KMS-11 (cell line): Measurements from ENCODE around the gene ACAT2.
A peak's percentile ranks its signal among the peaks of the same experiment; 100 is the strongest.
"Not testable (repeated sequence)": the region's sequence is repeated elsewhere in the genome, so short reads cannot be mapped to it uniquely, and the experiment has no call there.

Source experiments
- H2AFZ ChIP-seq: fragments of 200-600 bp; sonication (generic); 2 replicates; pipeline ENCODE4 v1.6.1; 2016; ENCODE audit warnings: antibody characterized with exemption, mixed run types, low read depth
- H3K27ac ChIP-seq: fragments of 200-600 bp; sonication (generic); 2 replicates; pipeline ENCODE4 v1.6.1; 2016; ENCODE audit warnings: mild to moderate bottlenecking, mixed run types
- H3K27me3 ChIP-seq: fragments of 200-600 bp; sonication (generic); 2 replicates; pipeline ENCODE4 v1.6.1; 2017; ENCODE audit warnings: mild to moderate bottlenecking, low read depth, mixed run types, moderate library complexity; ENCODE audit not compliant: insufficient read depth
- H3K36me3 ChIP-seq: fragments of 200-600 bp; sonication (generic); 2 replicates; pipeline ENCODE4 v1.6.1; 2017; ENCODE audit warnings: mild to moderate bottlenecking, mixed run types; ENCODE audit not compliant: insufficient read depth
- H3K4me1 ChIP-seq: fragments of 200-600 bp; sonication (generic); 2 replicates; pipeline ENCODE4 v1.6.1; 2016; ENCODE audit warnings: mild to moderate bottlenecking, low read depth, mixed run types; ENCODE audit not compliant: poor library complexity, severe bottlenecking
- H3K4me2 ChIP-seq: fragments of 200-600 bp; sonication (generic); 2 replicates; pipeline ENCODE4 v1.7.0; 2016; ENCODE audit warnings: mild to moderate bottlenecking, mixed run types
- H3K4me3 ChIP-seq: fragments of 200-600 bp; sonication (generic); IDR thresholded peaks from 2 replicates; pipeline ENCODE4 v1.6.1; 2017; ENCODE audit warnings: low read depth, low read length, mixed read lengths; ENCODE audit not compliant: insufficient read depth
- H3K79me2 ChIP-seq: fragments of 200-600 bp; sonication (generic); 2 replicates; pipeline ENCODE4 v1.6.1; 2016; ENCODE audit warnings: low read depth, mixed run types; ENCODE audit not compliant: insufficient read depth
- H3K9ac ChIP-seq: fragments of 200-600 bp; sonication (generic); 2 replicates; pipeline ENCODE4 v1.6.1; 2016; ENCODE audit warnings: mild to moderate bottlenecking, mixed run types
- H4K20me1 ChIP-seq: fragments of 200-600 bp; sonication (generic); 2 replicates; pipeline ENCODE4 v1.6.1; 2016; ENCODE audit warnings: mild to moderate bottlenecking, mixed run types; ENCODE audit not compliant: insufficient read depth
- TF ChIP-seq, protein P1 (sequence below): fragments of 200-600 bp; sonication (generic); conservative IDR thresholded peaks from 2 replicates; pipeline ENCODE4 v1.6.1; 2017; ENCODE audit warnings: low read depth, mild to moderate bottlenecking, antibody characterized with exemption, low read length, moderate library complexity, mixed read lengths

The ACAT2 gene

DNA sequence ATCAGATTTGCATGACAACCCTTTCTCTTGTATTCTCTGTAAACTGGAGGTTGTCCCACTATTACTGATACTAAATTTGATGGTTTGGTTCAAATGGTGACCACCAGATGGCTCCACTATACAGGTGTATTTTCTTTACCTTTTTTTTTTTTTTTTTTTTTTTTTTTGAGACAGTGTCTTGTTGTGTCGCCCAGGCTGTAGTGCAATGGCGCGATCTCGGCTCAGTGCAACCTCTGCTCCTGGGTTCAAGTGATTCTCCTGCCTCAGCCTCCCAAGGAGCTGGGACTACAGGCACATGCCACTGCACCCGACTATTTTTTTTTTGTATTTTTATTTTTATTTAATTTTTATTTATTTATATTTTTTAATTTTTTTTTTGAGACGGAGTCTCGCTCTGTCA is 41.1 kb upstream of the ACAT2 start:
- no peak overlapping the region for H3K4me3 ChIP-seq
- no peaks in the 10 kb centered on the region for H3K36me3 ChIP-seq
- TF ChIP-seq, protein P1, sequence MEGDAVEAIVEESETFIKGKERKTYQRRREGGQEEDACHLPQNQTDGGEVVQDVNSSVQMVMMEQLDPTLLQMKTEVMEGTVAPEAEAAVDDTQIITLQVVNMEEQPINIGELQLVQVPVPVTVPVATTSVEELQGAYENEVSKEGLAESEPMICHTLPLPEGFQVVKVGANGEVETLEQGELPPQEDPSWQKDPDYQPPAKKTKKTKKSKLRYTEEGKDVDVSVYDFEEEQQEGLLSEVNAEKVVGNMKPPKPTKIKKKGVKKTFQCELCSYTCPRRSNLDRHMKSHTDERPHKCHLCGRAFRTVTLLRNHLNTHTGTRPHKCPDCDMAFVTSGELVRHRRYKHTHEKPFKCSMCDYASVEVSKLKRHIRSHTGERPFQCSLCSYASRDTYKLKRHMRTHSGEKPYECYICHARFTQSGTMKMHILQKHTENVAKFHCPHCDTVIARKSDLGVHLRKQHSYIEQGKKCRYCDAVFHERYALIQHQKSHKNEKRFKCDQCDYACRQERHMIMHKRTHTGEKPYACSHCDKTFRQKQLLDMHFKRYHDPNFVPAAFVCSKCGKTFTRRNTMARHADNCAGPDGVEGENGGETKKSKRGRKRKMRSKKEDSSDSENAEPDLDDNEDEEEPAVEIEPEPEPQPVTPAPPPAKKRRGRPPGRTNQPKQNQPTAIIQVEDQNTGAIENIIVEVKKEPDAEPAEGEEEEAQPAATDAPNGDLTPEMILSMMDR, result peak; percentile 47; the same call in 1 of the 2 replicates
- H3K4me2 ChIP-seq, result no peak overlapping the region
- H3K27me3 ChIP-seq, result no peaks in the 10 kb centered on the region
- H3K9ac ChIP-seq, result no peak overlapping the region
- peaks cover 7% of the 10 kb centered on the region for H3K4me1 ChIP-seq
- H3K79me2 ChIP-seq, result peaks cover 17% of the 10 kb centered on the region
- H4K20me1 ChIP-seq, result no peaks in the 10 kb centered on the region
- no peak overlapping the region for H2AFZ ChIP-seq
- H3K27ac ChIP-seq, result no peak overlapping the region

DNA sequence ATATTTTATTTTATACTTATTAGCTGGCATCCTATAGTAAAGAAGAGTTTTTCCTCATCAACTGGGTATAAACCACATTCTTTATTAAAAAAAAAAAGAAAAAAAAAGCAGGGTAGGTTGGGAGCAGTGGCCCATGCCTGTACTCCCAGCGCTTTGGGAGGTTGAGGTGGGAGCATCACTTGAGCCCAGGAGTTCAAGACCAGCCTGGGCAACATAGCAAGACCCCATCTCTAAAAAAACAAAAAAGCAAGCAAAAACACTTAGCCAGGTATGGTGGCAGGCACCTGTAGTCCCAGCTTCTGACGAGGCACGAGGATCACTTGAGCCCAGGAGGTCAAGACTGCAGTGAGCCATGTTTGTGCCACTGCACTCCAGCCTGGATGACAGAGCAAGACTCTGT is 39.9 kb upstream of the ACAT2 start:
- not testable (repeated sequence) for H2AFZ ChIP-seq, H3K9ac ChIP-seq, H3K36me3 ChIP-seq, H3K4me1 ChIP-seq, H3K4me2 ChIP-seq, H3K27ac ChIP-seq, H4K20me1 ChIP-seq, H3K4me3 ChIP-seq, H3K27me3 ChIP-seq
- peaks cover 26% of the 10 kb centered on the region for H3K79me2 ChIP-seq

DNA sequence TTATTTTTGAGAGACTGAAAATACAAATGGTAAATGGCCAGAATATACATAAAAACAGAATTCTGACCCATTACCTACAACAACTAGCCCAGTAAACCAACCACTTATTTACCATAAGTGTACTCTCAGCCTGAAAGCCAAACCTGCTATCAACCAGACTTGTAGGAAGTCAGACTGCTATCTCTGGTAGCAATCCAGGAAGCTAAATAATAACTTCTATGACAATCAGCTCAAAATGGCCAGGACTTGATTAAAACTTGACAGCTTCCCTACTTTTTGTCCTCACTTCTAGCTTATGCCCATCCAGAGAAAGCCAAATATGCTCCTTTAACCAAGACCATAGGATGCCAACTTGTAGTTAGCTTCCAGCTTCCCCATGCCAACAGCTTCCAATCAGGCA is 39.2 kb upstream of the ACAT2 start:
- no peak overlapping the region for H3K27ac ChIP-seq
- H2AFZ ChIP-seq, result no peak overlapping the region
- no peak overlapping the region for H3K4me2 ChIP-seq
- H4K20me1 ChIP-seq, result no peaks in the 10 kb centered on the region
- no peak overlapping the region for H3K4me3 ChIP-seq
- TF ChIP-seq, protein P1, result no peak
- peaks cover 28% of the 10 kb centered on the region for H3K79me2 ChIP-seq
- peaks cover 9% of the 10 kb centered on the region for H3K4me1 ChIP-seq
- H3K27me3 ChIP-seq, result no peaks in the 10 kb centered on the region
- H3K36me3 ChIP-seq, result no peaks in the 10 kb centered on the region
- no peak overlapping the region for H3K9ac ChIP-seq

DNA sequence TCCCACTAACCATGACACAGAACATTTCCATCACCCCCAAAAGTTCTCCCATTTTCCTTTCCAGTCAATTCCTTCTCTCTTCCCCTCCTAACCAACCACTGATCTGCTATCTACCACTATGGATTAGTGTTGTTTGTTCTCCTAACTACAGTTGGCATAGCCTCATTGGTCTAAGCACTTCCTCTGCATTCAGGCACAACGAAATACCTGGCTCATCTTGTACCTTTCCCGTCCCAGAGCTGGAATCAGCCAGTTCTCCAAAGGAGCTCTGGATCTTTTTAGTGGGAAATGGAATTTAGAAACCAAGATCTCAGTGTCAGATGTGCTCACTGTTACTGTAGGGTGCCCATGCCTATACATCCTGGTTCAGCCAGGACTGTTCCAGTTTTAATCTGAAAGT is 38.6 kb upstream of the ACAT2 start:
- TF ChIP-seq, protein P1, result no peak
- Histone ChIP-seq H3K79me2 (peaks cover 34% of the 10 kb centered on the region), H4K20me1 (no peaks in the 10 kb centered on the region), H3K27ac (no peak overlapping the region), H3K9ac (no peak overlapping the region), H3K4me3 (no peak overlapping the region), H3K36me3 (no peaks in the 10 kb centered on the region), H2AFZ (no peak overlapping the region), H3K4me2 (no peak overlapping the region), H3K4me1 (peaks cover 9% of the 10 kb centered on the region), H3K27me3 (no peaks in the 10 kb centered on the region)

DNA sequence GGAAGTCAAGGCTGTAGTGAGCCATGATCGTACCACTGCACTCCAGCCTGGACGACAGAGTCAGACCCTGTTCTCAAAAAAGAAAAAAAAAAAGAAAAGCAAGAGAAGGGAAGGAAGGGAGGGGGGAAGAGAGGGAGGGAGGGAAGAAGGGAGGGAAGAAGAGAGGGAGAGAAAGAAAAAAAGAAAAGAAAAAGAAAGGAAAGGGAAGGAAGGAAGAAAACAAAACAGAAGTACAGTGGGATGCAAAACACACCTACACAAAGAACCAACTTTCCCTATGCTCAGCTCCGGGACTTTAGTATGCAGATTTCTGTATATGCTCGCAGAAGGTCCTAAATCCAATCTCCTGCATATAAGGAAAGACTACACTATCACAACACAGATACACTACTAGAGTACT is 37.1 kb upstream of the ACAT2 start:
- peaks cover 12% of the 10 kb centered on the region for H4K20me1 ChIP-seq
- H3K4me1 ChIP-seq, result peaks cover 18% of the 10 kb centered on the region

DNA sequence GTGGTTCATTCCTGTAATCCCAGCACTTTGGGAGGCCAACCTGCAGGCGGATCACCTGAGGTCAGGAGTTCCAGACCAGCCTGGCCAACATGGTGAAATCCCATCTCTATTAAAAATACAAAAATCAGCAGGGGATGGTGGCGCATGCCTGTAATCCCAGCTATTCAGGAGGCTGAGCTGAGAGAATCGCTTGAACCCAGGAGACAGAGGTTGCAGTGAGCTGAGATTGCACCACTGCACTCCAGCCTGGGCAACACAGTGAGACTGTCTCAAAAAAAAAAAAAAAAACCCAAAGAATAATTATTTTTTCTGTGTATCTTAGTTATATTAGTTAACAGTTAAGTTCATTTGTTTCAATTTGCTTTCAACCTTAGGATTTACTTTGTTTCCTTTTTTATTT is 36.6 kb upstream of the ACAT2 start:
- H2AFZ ChIP-seq, H3K9ac ChIP-seq, H3K36me3 ChIP-seq, H3K27ac ChIP-seq, H3K4me3 ChIP-seq, H3K27me3 ChIP-seq: not testable (repeated sequence)
- H3K4me1 ChIP-seq, result peaks cover 22% of the 10 kb centered on the region
- peaks cover 53% of the 10 kb centered on the region for H3K79me2 ChIP-seq
- H4K20me1 ChIP-seq, result peaks cover 16% of the 10 kb centered on the region
- peak overlapping the region; percentile 72 for H3K4me2 ChIP-seq

More for the DNA sequence above, 37.1 kb upstream of the ACAT2 start:
- H3K4me3 ChIP-seq, result no peak overlapping the region
- TF ChIP-seq, protein P1, result no peak
- no peak overlapping the region for H3K27ac ChIP-seq
- H2AFZ ChIP-seq, result no peak overlapping the region
- H3K27me3 ChIP-seq, result no peaks in the 10 kb centered on the region
- H3K9ac ChIP-seq, result no peak overlapping the region
- H3K79me2 ChIP-seq, result peaks cover 49% of the 10 kb centered on the region
- H3K4me2 ChIP-seq, result no peak overlapping the region
- no peaks in the 10 kb centered on the region; the same call in 1 of the 2 replicates for H3K36me3 ChIP-seq
